HG03159 (cell line): ENCODE measurements around the gene CTNNA2.
A peak's percentile ranks its signal among the peaks of the same experiment; 100 is the strongest.
"Not testable (repeated sequence)": the region's sequence is repeated elsewhere in the genome, so short reads cannot be mapped to it uniquely, and the experiment has no call there.

Experiments used
- ATAC-seq: cut with Tn5 transposase; IDR thresholded peaks from one replicate; pipeline ENCODE4 v1.9.1; 2021; ENCODE audit warnings: mild to moderate bottlenecking, moderate library complexity; ENCODE audit not compliant: unreplicated experiment

CTNNA2 gene

GRCh38 chr2:80168801-80169200, 656.0 kb downstream of the CTNNA2 start:
- ATAC-seq, result no peak

DNA sequence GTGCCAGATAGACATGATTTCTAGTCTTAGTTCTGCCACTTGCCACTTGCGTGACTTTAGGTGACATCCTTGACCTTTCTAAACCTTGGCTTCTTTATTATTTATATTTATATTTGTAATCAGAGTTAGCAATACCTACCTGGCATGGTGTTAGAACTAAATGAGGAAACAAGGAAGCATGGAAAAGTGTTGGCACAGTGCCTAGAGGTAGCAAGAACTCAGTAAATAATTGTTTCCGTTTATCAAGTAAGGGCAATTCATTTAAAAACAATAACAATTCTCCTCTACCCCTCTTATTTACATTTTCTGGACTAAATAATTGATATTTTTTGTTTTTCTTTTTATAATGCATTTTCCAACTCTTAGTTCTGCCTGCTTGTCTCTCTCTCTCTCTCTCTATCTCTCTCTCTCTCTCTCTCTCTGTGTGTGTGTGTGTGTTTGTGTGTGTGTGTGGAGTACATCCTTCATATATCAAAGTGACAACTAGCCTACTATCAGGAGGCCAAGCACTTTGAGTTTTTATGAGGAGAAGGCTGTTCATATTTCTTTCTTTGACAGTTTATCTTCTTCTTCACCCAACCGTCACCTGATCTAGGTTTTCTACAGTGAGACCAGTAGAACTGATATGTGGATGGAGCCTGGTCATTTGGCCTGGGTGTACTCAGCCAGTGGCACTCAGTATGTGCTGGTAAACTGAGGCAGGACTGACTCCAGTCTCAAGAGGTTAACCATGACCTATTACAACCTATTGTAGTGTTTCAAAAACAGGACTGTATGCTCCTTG, 657.2 kb downstream of the CTNNA2 start:
- no peak for ATAC-seq

DNA sequence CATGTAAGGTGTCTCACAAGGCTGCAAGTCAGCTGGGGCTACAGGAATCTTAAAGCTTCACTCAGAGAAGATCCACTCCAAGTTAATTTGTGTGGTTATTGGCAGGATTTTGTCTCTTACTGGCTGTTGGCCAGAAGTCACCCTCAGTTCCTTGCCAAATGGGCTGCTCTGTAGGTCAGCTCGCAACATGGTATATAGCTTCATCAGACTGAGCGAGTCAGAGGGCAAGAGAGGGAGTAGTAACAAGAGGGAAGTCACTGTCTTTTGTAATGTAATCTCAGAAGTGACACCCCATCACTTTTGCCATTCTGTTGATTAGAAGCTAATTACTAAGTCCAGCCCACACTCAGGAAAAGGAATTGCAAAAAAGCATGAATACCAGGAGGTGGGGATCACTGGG, 672.2 kb downstream of the CTNNA2 start:
- no peak for ATAC-seq

DNA sequence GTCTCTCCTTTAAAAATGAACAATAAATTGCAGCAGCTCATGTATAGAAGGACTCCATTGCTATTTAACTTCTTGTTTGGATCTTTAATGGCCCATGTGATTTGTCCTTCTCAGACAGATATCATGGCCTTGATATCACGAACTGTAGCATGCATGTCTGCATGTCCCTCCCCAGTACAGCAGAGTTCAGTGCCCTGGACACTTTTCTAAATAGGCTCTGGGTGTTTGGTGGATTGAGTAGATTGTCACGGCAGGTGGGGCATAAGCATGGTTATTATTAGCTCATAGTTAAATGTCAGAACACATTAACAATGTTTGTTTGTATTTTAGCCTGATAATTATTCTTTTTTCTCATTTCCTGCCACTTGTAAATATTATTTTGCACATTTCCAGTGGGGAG, 673.4 kb downstream of the CTNNA2 start:
- ATAC-seq, result no peak

- ATAC-seq, result no peak
Observed at GRCh38 chr2:80187156-80187555, 674.3 kb downstream of the CTNNA2 start.

- no peak for ATAC-seq
Observed at GRCh38 chr2:80190166-80190565, 677.3 kb downstream of the CTNNA2 start.

DNA sequence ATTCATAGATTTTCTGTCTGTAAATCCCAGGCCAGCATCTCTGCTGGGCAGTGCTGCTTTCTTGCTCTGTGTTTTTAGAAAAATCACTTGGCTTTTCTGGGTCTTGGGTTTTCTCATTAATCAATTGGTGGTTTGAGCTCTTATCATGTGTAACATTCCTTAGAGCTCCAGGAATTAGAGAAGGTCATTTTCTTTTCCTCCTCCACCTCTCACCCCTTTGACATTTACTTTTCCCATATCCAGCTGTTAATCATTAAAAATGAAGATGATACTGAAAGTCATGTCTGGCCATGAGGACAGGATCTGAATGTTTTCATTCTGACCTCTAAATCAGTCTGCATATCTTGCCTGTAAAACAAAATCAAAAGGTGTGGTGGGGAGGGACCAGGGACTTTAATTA, 680.7 kb downstream of the CTNNA2 start:
- ATAC-seq, result no peak

GRCh38 chr2:80195034-80195433, 682.2 kb downstream of the CTNNA2 start:
- ATAC-seq, result no peak

DNA sequence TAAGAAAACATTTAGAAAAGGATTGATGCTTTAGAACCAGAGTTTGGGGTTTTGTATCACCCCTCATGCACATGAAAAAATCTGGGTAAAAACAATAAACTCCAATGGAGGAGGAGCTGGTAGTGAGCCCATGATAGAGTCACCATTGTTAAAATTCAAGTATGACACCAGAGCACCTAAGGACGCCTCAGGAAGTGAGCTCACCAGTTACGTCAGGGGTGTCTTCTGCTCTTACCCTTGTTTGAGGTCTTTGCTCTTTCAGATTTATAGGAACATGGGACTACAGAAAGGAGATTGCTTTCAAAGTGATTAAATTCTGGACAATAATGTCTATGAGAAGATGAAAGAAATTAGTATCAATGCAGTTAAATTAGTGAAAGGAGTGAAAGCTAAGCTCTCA, 685.2 kb downstream of the CTNNA2 start:
- ATAC-seq, result no peak

DNA sequence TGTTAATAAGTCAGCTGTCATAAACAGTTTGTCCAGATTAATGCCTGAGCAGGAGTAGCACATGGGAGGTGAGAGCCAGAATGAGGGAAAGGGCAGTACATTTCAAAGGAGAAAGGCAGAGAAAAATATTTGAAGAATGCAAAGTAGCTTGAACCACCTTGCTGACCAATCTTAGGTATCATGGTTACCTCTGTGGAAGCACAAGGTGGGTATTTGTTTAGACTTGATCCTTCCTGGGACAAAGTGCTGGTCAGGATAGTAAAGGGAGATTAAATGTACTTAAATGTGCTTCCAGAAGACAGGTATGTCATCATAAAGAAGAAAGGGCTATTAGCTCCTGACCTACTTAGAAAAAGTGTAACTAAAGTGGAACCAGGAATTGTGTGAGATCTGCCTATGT, 686.7 kb downstream of the CTNNA2 start:
- ATAC-seq, result no peak

- ATAC-seq, result not testable (repeated sequence)
Observed at GRCh38 chr2:80203929-80204328, 691.1 kb downstream of the CTNNA2 start.

DNA sequence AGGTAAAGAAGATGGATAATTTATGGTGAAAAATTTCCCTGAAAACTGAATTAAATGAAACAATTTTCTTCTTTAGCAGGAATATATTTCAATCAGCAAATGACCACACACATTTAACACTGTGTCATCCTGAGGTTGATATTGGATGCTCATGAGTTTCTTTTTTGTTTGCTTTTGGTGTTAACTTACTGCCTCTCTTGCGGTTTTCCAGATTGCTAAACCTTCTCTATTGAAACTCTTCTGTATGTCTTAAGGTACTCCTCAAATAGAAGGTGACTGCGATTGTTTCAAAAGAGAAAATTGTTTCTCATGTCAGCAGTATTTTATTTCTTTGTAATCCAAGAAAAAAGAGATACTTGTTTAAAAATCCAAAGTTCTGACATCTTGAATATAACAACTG, 692.6 kb downstream of the CTNNA2 start:
- no peak for ATAC-seq

GRCh38 chr2:80209458-80209857, 696.6 kb downstream of the CTNNA2 start:
- ATAC-seq, result no peak

DNA sequence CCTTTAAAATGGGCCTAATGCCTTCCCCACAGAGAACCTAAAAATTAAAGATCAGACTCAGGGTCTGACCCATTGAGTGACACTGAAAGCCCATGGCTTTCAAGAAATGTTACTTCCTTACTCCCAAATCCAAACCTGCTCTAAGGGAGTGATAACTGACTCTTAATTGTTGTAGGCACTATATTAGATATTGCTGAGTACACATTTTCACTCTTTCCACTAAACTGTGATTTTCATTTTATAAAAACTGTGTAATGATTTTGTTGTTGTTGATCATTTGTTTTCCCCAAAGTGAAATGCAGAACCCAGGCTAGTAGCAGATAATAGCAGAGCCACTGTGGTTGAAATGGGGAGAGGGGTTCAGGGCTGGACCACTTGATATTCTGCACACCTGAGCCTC, 704.6 kb downstream of the CTNNA2 start:
- no peak for ATAC-seq

DNA sequence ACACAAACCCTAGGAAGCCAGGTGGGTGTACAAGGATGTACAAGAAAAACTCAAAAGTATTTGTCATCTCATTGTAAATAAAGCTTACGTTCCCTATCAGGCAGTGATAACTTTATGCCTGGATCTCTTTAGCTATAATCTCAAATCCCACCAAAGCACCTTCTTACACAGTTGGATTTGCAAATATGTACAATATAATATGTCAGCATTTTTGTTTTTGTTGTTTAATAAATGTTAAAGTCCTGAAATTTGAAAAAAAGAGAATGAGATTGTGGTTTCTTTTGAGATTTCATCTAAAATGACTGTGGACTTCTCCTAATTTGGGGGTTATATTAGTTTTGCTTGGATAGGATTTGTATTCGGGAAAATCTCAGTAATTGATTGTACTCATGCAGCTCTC, 709.8 kb downstream of the CTNNA2 start:
- ATAC-seq, result no peak

DNA sequence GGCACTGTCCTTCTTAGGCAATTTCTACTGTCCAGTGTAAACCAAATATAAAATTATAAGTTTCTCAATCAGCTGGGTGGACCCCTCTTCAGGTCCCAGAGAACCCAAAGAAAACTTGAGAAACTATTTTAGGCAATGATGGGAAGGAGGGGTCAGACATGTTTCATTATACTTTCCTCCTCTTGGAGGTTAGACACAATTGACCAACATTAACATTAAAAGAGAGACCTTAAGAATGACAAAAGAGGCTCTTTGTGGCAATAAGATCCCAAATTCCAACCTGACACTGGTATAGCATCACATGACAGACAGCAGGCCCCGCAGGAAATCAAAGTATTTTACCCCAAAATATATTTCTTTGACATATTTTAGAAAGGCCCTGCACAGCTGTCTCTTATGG, 718.6 kb downstream of the CTNNA2 start:
- no peak for ATAC-seq

DNA sequence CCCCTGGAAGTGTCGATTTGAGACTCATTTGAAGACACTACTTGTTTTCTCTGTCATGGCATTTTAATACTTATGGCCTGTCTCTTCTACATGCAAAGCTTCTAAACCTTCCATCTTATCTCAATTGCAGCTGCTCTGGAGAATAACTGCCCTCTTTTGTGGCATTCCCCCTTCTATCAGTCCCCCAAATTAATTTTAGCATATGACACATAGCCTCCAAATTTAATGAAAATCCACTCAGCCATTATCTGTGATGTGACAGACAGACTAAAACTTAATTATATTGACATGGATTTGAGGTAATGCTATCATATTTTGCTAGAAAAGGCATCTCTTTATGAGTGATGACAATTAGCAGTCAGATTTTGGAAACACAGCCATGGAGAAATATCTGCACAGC, 720.5 kb downstream of the CTNNA2 start:
- no peak for ATAC-seq

GRCh38 chr2:80238692-80239469, 726.0 kb downstream of the CTNNA2 start:
- ATAC-seq, result peak; percentile 53

DNA sequence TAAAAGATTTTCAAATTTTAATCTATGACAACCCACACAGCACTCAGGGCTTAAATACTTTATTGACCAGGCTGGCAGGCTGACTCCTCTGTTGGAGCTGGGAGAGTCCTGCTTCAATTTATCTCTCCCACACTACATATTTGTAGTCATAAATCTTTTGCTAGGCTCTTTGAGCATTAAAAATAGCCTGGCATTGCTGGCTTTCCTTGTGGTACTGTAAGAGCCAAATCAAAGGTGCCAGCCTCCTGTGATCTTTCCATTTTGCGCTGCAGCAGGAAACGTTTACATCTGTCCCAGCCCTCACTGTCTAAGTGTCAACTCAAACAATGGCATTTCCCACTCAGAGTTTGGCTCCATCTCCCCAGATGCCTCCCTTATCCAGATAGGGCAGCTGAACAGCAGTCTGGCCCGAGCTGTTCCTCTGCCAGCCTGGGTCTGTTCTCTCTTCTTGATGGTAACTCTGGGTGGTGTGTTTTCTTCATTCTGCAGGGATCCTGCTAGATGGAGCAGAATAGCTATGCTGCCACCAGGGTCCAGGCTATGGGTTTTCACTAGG, 729.6 kb downstream of the CTNNA2 start:
- ATAC-seq, result no peak

- ATAC-seq, result no peak
Observed at GRCh38 chr2:80244905-80245584, 732.2 kb downstream of the CTNNA2 start.

DNA sequence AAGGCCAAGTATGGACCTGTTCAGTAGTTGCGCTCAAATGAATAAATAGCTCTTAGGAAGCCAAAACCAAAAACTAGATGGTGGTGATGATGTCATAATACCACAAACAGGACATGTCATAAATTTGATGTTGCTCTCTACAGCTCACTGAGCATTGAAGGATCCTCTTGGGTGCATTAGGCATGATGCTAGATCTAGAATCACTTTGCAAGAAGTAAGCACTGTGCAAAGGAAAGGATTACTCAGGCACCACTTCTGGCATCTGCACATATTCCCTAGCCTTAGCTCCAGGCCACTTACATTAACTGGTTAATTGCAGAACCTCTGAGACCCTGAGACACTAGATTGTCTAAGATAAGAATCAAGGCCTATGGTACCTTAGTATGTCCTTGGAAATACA, 733.7 kb downstream of the CTNNA2 start:
- ATAC-seq, result no peak

DNA sequence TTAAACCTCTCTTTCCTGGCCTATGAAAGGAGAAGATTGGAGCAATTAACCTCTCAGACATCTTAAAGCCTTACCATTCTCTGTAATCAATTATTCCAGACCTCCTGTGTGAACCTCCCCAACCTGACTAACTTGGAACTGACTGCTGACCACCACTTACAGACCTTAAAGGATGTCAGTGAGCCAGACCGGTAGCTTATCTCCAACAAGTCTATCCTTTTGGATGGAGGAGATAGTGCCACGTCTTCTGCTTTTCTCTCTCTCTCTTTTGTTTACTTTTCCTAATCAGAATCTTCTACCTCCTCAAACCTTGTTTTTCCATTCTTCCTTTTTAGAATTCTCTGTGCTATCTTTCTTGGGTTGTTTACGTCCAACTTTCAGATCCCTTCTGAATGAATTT, 734.5 kb downstream of the CTNNA2 start:
- ATAC-seq, result no peak
